Measurements from ENCODE around the gene AGAP3.

The AGAP3 gene

GRCh38 chr7:151150388-151150787 lies 64.1 kb downstream of the AGAP3 start:
- no peak for TF ChIP-seq CTCF (IDR thresholded peaks at IDR 0.05; ENCODE audit: low read depth, low read length)
- no peak for DNase-seq (ENCODE audit: extremely low read depth, low read depth)

GRCh38 chr7:151152643-151153513 lies 66.6 kb downstream of the AGAP3 start:
- no peak for DNase-seq (ENCODE audit: extremely low read depth, low read depth)
- peak; percentile 7 for TF ChIP-seq CTCF (IDR thresholded peaks at IDR 0.05; ENCODE audit: low read depth, low read length)

GRCh38 chr7:151157645-151158329 lies 71.5 kb downstream of the AGAP3 start:
- no peak for DNase-seq (ENCODE audit: extremely low read depth, low read depth)
- no peak for TF ChIP-seq CTCF (IDR thresholded peaks at IDR 0.05; ENCODE audit: low read depth, low read length)

GRCh38 chr7:151161757-151162156 lies 75.5 kb downstream of the AGAP3 start:
- no peak for DNase-seq (ENCODE audit: extremely low read depth, low read depth)
- TF ChIP-seq CTCF (IDR thresholded peaks at IDR 0.05; ENCODE audit: low read depth, low read length), result no peak

- TF ChIP-seq CTCF (IDR thresholded peaks at IDR 0.05; ENCODE audit: low read depth, low read length), result no peak
- no peak for DNase-seq (ENCODE audit: extremely low read depth, low read depth)
These were observed 80.4 kb downstream of the AGAP3 start for GRCh38 chr7:151166629-151167196.

GRCh38 chr7:151167197-151167961 lies 81.1 kb downstream of the AGAP3 start, which contains the start of gene GBX1:
Gene GBX1, minus strand, starts transcription at chr7:151167694. Its CDS starts 146 bp downstream, at chr7:151167548.
- TF ChIP-seq CTCF (IDR thresholded peaks at IDR 0.05; ENCODE audit: low read depth, low read length), result no peak
- DNase-seq (ENCODE audit: extremely low read depth, low read depth), result no peak

All from AG09319 (cell line).